DMS153 treated with DMSO at 0.1 percent for 48 hours (cell line): Measurements from ENCODE around the gene MBNL2.
A peak's percentile ranks its signal among the peaks of the same experiment; 100 is the strongest.

Experiments used
- DNase-seq: peaks from one replicate; lab custom pipeline; 2025; ENCODE audit not compliant: unreplicated experiment; lab: John Stamatoyannopoulos, UW

Gene MBNL2

DNA sequence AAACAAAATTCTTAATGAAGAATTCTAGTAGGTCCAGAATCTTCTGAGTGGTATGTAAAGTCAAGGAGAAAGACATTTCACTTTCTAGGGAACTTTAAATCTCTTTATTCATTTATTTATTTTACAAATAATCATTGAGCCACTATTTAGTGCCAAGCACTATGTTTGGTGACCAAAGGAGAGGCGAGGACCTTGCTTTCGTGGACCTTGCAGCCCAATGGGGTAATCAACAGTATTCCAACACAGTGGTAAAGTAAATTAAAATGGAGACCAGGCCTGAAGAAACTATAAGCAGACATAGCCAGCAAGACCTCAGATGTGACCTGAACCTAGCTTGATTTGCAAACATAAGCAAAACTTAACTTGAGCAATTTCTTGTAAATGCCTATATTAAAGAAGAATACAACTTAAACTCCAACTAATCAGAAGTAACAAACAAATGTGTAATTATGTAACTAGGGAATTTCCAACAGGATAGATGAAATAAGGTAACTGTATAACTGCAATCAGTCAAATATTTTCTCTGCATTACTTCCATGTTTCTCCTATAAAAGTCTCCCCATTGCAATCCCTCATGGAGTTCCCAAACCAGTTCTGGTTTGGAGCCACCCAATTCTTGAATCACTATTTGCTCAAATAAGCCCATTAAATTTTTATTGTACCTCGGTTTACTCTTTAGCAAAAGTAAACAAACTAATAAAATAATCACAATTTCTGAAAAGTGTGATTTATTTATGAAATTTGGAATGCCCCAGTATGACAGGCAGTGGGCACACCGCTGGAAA is 67.6 kb downstream of the MBNL2 start:
- DNase-seq: no peak

DNA sequence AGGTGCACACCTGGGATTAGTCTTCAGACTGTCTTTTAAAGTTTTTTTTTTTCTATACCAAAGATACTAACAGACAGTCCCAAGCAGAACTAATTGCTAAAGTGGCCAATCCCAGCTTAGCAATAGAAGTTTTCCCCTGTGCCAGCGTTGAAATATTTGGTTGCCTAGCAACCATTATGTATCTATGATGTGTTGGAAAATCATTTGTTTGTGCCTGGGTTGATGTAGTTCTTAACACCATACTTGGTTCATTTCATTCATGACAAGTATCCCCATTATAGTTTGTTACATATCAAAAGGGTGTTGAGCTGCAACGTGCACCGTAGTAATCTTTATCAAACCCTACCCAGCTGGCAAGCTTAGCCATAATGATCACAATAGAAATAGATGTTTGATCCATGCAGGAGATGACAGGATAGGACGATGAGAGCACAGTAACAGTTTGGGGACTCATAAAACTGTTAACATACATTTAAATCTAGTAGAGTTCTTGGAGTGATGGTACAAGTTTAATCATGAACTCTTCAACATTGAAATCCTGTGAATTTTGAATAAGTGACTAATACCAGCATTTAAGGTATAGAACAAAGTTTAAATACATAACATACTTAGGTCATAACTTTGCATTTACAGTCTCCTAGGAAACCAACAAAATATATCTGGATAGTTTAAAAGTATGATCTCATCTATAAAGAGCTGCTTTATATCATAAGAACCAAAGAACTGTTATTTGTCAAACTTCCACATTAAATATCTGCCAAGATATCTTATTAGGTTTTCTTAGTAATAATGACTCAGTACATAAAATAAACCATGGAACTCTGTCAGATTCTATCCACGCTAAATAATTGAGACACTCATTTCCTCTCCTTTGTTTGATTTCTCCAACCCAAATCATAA is 73.4 kb downstream of the MBNL2 start:
- peak; percentile 35 for DNase-seq

DNA sequence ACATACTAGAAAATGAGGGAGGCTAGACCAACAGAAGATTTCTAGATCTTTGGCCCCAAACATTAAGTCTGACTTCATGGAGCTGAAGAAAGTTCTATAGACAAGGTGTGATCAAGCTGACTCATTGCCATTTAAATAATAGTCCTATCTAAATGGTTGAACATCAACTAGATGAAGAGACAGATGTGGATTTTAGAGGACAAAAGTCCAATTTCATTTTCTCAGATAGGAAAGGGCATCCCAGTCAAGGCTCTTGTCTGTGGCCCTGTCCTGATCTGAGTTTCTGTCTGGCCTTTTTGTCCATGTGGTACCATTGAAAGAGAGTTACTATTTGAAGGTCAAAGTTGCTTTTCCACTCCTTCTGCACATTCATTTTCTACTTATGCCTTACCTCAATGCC is 74.6 kb downstream of the MBNL2 start:
- no peak for DNase-seq

DNA sequence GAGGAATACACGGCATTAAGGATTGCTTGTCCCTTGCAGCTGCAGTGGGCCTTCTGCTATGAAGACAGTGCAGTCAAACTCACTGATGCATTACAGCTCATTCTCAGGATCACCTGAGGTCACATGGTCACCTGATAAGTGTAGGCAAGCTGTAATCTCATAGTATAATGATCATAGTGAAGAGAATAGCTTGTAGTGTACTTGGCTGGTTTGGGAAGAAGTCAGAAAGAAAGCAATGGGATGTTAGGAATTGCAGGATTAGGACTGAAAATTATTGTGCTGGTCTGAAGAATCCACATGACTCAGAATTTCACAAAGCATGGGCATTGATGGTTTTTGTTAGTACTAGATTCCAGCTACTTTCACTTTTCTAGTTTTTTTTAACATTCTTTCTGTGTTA is 76.7 kb downstream of the MBNL2 start:
- peak; percentile 10 for DNase-seq

DNA sequence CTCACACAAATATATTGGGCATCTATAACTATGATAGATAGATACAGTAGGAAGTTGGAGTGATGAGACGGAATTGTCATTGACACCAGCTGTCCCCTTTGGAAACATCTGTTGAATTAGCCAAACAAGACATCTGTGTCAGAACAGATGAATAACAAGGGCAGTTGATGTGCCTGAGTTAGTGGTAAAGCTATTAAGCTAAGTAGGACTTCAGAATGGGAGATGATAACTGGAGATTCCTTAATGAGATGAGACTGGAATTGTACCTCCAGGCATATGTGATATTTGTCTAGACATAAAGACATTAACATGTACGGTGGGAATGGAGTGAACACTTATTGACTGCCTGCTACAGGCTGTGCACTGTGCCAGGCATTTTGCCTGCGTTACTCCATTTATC is 78.7 kb downstream of the MBNL2 start:
- no peak for DNase-seq

DNA sequence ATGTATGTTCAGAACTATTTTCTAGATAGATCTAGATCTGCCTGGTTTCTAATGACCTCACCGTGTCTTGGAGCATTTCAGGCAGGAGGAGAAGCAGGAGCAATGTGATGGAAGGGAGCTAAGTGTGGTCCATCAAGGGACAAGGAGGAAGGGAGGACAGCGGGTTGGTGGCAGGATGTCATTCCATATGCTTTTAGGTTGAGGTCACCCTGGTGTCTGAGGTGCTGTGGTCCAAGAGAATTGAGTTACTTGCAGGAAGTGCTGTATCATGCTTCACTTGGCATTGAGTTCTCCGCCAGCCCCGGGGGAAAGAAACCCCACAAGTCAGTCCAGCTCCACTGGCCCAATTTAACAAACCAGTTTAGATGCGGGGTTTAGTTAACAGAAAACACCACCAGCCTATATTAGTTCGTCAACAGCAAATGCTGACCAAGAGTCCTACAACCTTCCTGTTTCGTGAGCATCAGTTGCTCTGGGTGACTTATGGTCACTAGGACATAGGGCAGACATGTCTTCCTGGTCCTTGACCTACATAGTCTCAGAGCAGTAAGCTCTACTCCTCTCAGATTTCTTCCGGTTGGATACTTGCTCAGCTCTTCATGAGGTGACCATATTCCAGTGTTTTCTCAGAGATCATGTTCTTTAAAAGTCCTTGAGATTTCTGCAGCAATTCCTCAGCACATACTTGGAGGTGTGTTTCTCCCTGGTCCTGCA is 79.4 kb downstream of the MBNL2 start:
- DNase-seq: no peak

DNA sequence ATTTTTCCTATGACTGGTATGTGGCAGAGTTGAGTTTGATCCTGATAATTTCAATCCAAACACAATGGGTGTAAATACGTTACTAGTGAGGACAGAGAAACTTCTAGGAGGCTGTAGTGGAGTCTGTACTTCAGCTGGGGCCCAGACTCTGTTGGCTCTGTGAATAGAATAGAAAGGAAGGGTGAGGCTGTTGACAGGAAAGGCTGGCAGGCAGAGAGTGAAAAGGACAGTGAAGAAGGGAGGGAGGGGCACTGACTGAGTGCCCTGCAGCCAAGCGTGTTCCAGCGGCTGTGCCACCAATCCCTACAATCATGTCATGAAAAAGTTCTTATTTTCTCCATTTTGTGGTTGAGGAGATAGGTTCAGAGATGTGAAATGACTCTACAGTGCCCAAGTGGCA is 80.5 kb downstream of the MBNL2 start:
- DNase-seq: no peak

DNA sequence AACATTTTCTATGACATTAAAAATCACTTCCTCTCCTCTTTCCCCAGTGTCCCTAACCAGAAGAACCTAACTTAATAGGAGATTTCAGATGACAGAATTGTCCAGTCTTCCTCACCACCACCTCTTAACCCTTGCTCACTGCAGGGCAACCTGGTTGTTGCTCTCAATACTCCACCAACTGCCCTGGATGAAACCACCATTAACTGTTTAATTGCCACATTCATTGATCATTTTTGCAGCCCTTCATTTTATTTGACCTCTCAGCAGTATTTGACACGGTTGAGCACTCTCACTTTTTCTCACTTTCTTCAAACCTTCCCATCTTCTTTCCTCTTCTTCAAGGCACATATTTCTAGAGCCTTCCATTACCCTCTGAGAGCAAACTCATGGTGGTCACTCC is 84.0 kb downstream of the MBNL2 start:
- DNase-seq: no peak

DNA sequence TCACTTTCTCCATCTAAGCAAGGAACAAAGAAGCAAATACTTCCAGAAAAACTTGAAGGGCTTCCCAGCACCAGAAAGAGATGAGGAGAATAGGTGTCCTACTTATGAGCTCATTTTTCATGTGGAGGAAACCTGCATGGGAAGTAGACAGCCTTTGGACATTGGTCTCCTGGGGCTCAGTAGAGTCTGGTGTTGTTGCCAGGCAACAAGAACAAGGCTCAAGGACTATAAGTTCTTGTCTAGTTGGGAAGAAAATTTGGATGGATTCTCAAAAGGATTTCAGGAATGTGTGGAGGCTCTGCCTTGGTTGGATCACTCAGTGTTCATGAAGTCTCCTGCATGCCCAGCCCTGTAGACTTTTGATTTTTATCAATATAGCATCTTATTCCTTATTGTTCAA is 84.5 kb downstream of the MBNL2 start:
- DNase-seq: no peak

DNA sequence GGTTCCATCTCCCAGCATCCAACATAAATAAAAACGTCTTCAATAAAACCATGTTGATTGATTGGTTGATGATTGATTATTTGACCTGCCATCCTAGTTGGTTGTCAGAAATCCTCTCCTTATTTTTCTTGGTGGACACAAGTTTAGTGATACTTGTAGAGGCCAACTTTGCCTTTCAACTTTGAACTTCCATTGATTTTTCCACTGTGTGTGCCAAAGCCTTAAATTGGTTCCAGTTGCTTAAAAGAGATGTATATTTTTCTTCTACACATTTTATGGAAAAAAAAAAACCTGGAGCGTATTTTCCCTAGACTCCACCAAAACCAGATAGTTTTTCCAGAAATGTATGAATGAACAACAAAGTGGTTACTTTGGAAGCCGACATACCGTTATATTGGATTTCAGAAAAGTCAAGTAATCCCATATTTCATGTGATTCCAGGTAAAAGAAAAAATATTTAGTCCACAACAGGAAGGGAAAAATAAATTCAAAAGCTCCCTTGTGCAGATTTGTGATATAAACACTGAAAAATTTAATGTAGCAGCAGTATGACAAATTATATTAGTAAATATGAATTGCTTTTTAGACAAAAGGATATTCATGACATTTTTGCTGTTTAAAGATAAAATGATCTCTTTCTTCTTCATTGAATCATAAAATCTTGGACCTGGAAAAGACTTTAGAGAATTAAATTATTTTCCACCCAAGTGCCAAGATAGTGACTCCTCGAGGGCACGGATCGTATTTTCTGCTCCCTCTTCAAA is 85.2 kb downstream of the MBNL2 start:
- DNase-seq: no peak

DNA sequence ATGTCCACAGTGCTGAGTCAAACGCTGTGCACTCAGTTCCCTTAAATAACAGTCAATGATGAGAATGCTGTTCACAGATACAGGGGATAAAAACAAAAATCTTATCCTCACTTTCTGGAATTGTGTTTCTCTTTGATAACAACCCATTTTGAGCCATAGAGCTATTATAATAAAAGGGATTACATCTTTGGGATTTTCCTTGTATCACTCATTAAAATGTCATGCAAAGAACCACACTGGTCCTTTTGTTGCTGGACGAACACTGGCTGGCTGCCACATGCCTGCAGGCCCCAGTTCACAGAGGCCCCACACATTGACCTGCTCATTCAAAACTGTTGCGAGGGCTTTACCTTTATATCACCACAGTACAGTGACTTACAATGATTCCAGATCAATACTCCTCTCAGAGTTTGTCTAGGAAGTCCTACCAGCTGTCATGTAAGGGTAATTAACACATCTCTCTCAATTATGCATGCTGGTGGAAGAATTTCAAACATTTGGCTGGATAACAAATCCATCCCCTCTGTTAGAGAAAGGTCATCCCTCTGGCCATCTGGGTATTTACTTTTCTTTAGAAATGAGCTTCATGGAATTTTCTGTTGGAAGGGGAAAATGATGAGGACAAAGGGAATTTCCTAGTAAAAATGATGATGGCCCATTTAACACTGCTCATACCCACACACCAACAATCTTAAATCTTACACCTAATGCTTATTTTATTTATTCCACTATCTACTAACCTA is 85.9 kb downstream of the MBNL2 start:
- no peak for DNase-seq

DNA sequence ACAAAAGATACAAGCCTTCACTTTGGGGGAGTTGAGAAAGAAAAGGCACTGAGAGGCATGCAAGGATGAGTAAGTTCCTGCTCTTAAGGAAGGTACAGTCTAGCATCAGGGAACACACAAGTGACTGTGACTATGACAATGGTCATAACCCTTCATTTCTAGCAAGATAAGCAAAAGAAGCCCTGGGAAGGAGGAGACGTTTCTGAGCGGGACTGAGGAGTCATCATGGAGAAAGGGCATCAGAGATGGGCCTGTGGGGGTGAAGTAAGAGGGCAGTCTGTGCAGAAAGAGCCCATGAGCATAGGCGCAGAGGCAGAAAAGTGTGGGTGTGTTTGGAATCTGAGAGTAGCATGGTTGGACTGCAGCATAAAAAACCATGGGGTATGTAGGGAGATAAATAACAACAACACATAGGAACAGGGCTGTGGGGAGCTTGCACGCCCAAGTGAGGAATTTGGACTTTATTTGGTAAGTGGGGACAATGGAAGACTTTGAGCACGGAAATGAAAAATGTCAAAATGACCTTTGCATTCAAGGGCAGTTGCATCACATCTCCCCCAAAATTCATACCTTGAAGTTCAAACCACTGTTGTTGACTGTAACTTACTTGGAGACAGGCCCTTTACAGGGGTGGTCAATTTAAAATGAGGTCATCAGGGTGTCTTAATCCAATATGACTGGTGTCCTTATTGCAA is 86.7 kb downstream of the MBNL2 start:
- no peak for DNase-seq

DNA sequence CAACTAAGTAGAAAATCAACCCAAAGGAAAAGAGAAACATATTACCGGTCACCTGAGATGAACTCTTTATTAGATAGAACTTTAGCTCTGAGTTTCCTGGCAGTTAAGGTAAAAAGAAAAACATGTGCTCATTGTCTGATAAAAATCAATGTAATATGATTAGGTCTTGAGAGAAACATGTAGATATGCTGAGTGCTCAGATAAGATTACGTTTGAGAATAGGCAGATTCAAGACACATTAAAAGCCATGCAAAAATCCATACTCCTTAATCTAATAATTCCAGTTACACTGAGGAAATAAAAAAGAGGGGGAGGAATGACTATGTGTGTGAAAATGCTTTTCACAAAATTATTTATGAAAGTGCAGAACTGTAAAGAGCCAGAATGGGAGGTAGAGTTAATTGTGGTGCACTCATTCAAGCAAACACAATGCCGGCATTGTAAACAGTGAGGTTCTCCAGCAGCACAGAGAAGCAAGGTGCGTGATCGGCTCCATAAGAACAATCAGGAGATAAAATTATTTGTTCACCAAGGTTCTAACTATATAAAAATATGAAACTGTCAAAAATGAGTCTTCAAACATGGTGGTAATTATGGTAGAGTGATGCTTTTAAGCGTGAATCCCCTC is 88.8 kb downstream of the MBNL2 start:
- peak; percentile 17 for DNase-seq

DNA sequence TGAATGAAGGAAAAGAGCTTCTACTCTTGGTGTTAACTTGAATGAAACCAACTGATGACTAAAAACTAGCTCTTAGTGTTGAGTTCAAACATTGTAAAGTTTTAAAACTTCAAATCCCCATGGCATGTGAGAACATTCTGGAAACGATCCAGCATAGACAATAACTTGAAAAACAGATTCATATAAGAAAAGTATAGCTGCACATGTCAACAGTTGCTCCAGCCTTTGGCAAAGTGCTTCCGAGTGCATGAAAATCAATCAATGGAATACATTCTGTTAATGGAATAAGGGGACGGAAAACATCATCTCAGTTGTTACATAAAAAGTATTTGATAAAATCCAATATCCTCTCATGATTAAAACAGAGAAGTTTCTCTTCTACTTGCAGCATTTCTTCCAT is 89.8 kb downstream of the MBNL2 start:
- no peak for DNase-seq

DNA sequence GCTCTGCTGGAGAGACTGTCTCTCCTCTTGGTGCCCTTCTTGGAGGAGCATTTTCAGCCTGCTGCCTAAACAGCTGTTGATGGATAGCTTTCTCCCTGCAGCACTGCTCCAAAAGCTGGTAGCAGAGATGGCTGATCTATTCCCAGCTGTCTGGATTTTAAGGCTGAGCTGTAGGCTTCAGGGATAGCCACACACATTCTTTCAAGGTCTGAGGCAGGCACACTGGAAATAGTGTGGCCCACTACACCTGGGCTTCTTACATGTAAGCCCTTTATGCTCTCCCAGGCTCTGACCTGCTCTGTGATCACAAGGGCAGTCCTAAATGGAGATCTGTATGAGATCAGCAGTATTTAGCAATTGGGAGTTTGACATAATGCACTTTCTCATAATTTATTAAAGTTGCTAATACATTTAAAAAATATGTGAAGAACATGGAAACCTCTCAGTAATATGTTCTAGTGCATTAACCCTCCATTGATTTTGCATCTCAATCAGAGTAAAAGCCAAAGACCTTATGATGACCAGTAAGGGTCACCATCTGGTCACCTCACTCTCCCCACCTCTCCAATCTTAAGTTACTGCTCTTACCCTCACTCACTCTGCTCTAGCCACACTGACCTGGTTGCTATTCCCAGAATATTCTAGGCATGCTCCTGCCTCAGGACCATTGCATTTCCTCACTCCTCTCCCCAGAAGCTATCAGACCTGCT is 91.6 kb downstream of the MBNL2 start:
- DNase-seq: no peak

DNA sequence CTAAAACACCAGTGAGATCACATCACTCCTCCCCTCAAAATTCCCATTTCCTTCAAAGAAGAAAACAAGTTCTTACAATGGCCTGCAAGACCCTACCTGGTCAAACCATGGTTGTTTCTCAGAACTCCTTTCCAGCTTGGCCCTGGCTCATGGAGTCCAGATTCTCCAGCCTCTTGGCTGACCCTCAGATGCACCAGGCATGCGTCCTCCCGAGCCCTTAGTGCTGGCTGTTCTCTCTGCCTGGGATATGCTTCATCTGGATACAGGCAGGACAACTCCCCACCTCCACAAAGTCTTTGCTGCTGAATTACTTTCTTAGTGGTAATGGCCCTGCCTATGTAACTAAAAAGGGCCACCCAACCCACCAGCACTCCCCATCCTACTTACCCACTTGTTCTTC is 94.3 kb downstream of the MBNL2 start:
- DNase-seq: no peak

DNA sequence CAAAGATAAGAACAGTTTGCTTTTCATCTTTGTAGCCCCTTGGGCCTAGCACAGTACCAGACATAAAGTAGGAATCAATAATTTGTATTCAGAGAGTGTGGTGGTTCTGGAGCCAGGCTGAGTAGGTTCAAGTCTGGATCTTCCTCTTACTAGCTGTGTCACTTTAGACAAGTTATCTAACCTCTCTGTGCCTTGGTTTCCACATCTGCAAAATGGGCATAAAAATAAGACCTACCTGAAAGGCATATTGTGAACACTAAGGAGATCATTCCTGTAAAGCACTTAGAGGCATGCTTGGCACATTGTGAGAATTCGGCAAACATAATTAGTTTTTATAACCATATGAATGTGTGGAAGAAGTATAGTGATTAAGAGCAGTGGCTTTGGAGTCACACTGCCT is 95.8 kb downstream of the MBNL2 start:
- no peak for DNase-seq

DNA sequence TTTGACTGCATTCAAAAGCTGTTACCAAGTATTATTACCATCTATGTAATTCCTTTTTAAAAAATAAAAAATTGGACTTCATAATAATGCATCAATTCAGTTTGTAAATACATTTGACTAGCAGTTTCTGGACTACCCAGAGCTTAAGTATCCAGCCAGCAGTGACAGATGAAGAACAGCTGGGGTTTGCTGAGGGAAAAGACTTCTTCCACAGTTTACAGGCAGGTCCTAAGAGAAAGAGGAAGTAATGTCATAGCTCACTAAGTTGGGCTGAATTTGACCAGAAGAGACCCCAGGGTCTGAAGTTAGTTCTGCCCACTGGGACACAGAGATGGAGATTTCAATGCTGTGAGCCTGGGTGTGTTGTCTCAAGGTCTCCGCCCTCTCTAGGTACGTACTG is 96.4 kb downstream of the MBNL2 start:
- no peak for DNase-seq
